Measurements from ENCODE around the gene LRRC31.

The LRRC31 gene

GRCh38 chr3:169905404-169905803 is 35.7 kb upstream of the LRRC31 start:
- Mint-ChIP-seq H3K36me3 (ENCODE audit: low read depth) (peaks cover 4% of the 10 kb centered on the region), H3K4me1 (no peaks in the 10 kb centered on the region), H3K27me3 (ENCODE audit: low read depth, poor library complexity) (peaks cover 12% of the 10 kb centered on the region), H3K27ac (no peak overlapping the region), H3K4me3 (no peak overlapping the region), H3K9me3 (peaks cover 40% of the 10 kb centered on the region)
- DNase-seq: no peak
- TF ChIP-seq CTCF (IDR thresholded peaks at IDR 0.05): no peak

GRCh38 chr3:169901453-169901852 is 31.7 kb upstream of the LRRC31 start:
- no peak for TF ChIP-seq CTCF (IDR thresholded peaks at IDR 0.05)
- peaks cover 54% of the 10 kb centered on the region for H3K9me3 Mint-ChIP-seq
- peaks cover 4% of the 10 kb centered on the region for H3K36me3 Mint-ChIP-seq (ENCODE audit: low read depth)
- H3K4me1 Mint-ChIP-seq: no peaks in the 10 kb centered on the region
- DNase-seq: no peak
- H3K4me3 Mint-ChIP-seq: no peak overlapping the region
- H3K27me3 Mint-ChIP-seq (ENCODE audit: low read depth, poor library complexity): peaks cover 5% of the 10 kb centered on the region
- no peak overlapping the region for H3K27ac Mint-ChIP-seq

GRCh38 chr3:169897284-169897683 is 27.5 kb upstream of the LRRC31 start:
- no peak for TF ChIP-seq CTCF (IDR thresholded peaks at IDR 0.05)

GRCh38 chr3:169895072-169895471 is 25.3 kb upstream of the LRRC31 start:
- no peak overlapping the region for H3K27ac Mint-ChIP-seq
- no peak overlapping the region for H3K4me3 Mint-ChIP-seq
- peaks cover 9% of the 10 kb centered on the region for H3K27me3 Mint-ChIP-seq (ENCODE audit: low read depth, poor library complexity)
- peaks cover 11% of the 10 kb centered on the region for H3K9me3 Mint-ChIP-seq
- no peaks in the 10 kb centered on the region for H3K4me1 Mint-ChIP-seq
- no peak for DNase-seq
- TF ChIP-seq CTCF (IDR thresholded peaks at IDR 0.05): no peak
- no peaks in the 10 kb centered on the region for H3K36me3 Mint-ChIP-seq (ENCODE audit: low read depth)

More at GRCh38 chr3:169897284-169897683, 27.5 kb upstream of the LRRC31 start:
- Mint-ChIP-seq H3K9me3 (peaks cover 31% of the 10 kb centered on the region), H3K36me3 (ENCODE audit: low read depth) (peaks cover 4% of the 10 kb centered on the region), H3K27me3 (ENCODE audit: low read depth, poor library complexity) (peaks cover 8% of the 10 kb centered on the region), H3K4me1 (no peaks in the 10 kb centered on the region), H3K4me3 (no peak overlapping the region), H3K27ac (no peak overlapping the region)
- DNase-seq: no peak

- DNase-seq: no peak
- Mint-ChIP-seq H3K4me3 (no peak overlapping the region), H3K9me3 (peaks cover 3% of the 10 kb centered on the region), H3K27me3 (ENCODE audit: low read depth, poor library complexity) (peaks cover 9% of the 10 kb centered on the region), H3K36me3 (ENCODE audit: low read depth) (no peaks in the 10 kb centered on the region), H3K4me1 (no peaks in the 10 kb centered on the region), H3K27ac (no peak overlapping the region)
- no peak for TF ChIP-seq CTCF (IDR thresholded peaks at IDR 0.05)
Measured at GRCh38 chr3:169894110-169894509, 24.4 kb upstream of the LRRC31 start.

- H3K4me3 Mint-ChIP-seq: no peak overlapping the region
- no peaks in the 10 kb centered on the region for H3K9me3 Mint-ChIP-seq
Measured at GRCh38 chr3:169891886-169892285, 22.2 kb upstream of the LRRC31 start.

More at GRCh38 chr3:169891886-169892285, 22.2 kb upstream of the LRRC31 start:
- Mint-ChIP-seq H3K36me3 (ENCODE audit: low read depth) (no peaks in the 10 kb centered on the region), H3K4me1 (no peaks in the 10 kb centered on the region), H3K27me3 (ENCODE audit: low read depth, poor library complexity) (peaks cover 9% of the 10 kb centered on the region), H3K27ac (no peak overlapping the region)
- no peak for TF ChIP-seq CTCF (IDR thresholded peaks at IDR 0.05)
- DNase-seq: no peak
